K562 (cell line): Measurements from ENCODE around the gene SDK1. TPM values are rescaled to one million over a fixed set of nuclear protein-coding genes. Genes with fewer than 3 reads are reported as not detected.
A peak's percentile ranks its signal among the peaks of the same experiment; 100 is the strongest.
"Not testable (repeated sequence)": the region's sequence is repeated elsewhere in the genome, so short reads cannot be mapped to it uniquely, and the experiment has no call there.

Source experiments
- ATAC-seq: fragments of 200-7000 bp; cut with Tn5 transposase; 3 replicates; pipeline ENCODE4 v1.9.1; 2020; ENCODE audit warnings: moderate library complexity
- BruUV-seq: library from RNA; stranded (reverse); fragments of 400-500 nt; replicated peaks from 2 replicates; lab custom pipeline; 2021; lab: Mats Ljungman, UMichigan
- CTCF ChIA-PET: fragments of 300-600 bp; formaldehyde crosslinking; extraction: SDS; loops from one replicate; lab custom pipeline; 2021; ENCODE audit warnings: low intra/inter-chr PET ratio; lab: Yijun Ruan, JAX
- POLR2A ChIA-PET: fragments of 300-600, 350-650 bp; sonication (Branson Sonifier 250); formaldehyde crosslinking; extraction: SDS; loops from one replicate; lab custom pipeline; 2021; ENCODE audit warnings: antibody characterized with exemption, inconsistent platforms; lab: Yijun Ruan, JAX
- DNase-seq, 4 experiments: peaks; one replicate each; pipeline versions ENCODE4 v3.0.0 to v3.0.0-alpha.2; 2011 to 2018; ENCODE audit warnings: low spot score in 3 of 4, mixed read lengths in 3 of 4; ENCODE audit errors: extremely low read depth in 1 of 4
- FAIRE-seq: peaks from 2 replicates; lab custom pipeline; 2011; peaks lifted over from hg19 to GRCh38; lab: Jason Lieb, UNC
- H2AFZ ChIP-seq: 2 replicates; pipeline ENCODE4 v1.6.0; 2011; ENCODE audit warnings: low read depth, low read length, control low read depth, inconsistent platforms
- H3K27ac ChIP-seq: fragments of 200-600 bp; 3 replicates; pipeline ENCODE4 v1.8.0; 2011; ENCODE audit warnings: low read depth, mild to moderate bottlenecking, control low read depth, inconsistent platforms, low read length, moderate library complexity, mixed read lengths; ENCODE audit errors: extremely low read depth
- H3K27me3 ChIP-seq, 2 experiments: fragments of 300-600 bp in 1 of 2; 2 replicates in 1 of 2; 3 replicates in 1 of 2; pipeline versions ENCODE4 v1.6.0 to v1.8.0; 2011; ENCODE audit warnings: inconsistent platforms in 2 of 2, low read length in 2 of 2, mild to moderate bottlenecking in 1 of 2, mixed read lengths in 1 of 2, moderate library complexity in 1 of 2; ENCODE audit not compliant: control insufficient read depth in 2 of 2, insufficient read depth in 2 of 2
- H3K36me3 ChIP-seq: fragments of 300-600 bp; 3 replicates; pipeline ENCODE4 v1.8.0; 2011; ENCODE audit warnings: mild to moderate bottlenecking, low read length, inconsistent platforms; ENCODE audit not compliant: control insufficient read depth, insufficient read depth
- H3K4me1 ChIP-seq, 2 experiments: fragments of 200-600 bp in 1 of 2; replicated peaks in 1 of 2; 2 replicates in 1 of 2; 3 replicates in 1 of 2; pipeline versions ENCODE4 v1.5.1 to v1.8.0; 2011; ENCODE audit warnings: inconsistent platforms in 2 of 2, low read length in 2 of 2, mild to moderate bottlenecking in 1 of 2, mixed read lengths in 1 of 2, moderate library complexity in 1 of 2; ENCODE audit not compliant: control insufficient read depth in 2 of 2, insufficient read depth in 2 of 2
- H3K4me2 ChIP-seq: 2 replicates; pipeline ENCODE4 v1.6.1; 2011; ENCODE audit warnings: low read length, control low read depth, inconsistent platforms, mixed read lengths; ENCODE audit not compliant: insufficient read depth
- H3K4me3 ChIP-seq: fragments of 200-600 bp; sonication (generic), shearing (Covaris generic); 2 replicates; pipeline ENCODE4 v1.5.1; 2016; ENCODE audit warnings: control low read depth, inconsistent platforms
- H3K79me2 ChIP-seq: fragments of 200-600 bp; 3 replicates; pipeline ENCODE4 v1.8.0; 2011; ENCODE audit warnings: low read length, inconsistent platforms; ENCODE audit not compliant: control insufficient read depth, insufficient read depth
- H3K9ac ChIP-seq, 2 experiments: 2 replicates each; pipeline versions ENCODE4 v1.6.0 to v1.6.1; 2011; ENCODE audit warnings: low read depth in 2 of 2, low read length in 2 of 2, control low read depth in 1 of 2, inconsistent platforms in 1 of 2, mild to moderate bottlenecking in 1 of 2, mixed read lengths in 1 of 2; ENCODE audit not compliant: insufficient read depth in 1 of 2
- H3K9me1 ChIP-seq: one replicate; pipeline ENCODE4 v1.6.0; 2011; ENCODE audit warnings: inconsistent platforms, mild to moderate bottlenecking, low read length, moderate library complexity; ENCODE audit not compliant: control insufficient read depth, insufficient read depth
- H3K9me3 ChIP-seq: replicated peaks from 2 replicates; pipeline ENCODE4 v1.5.1; 2011; ENCODE audit warnings: low read depth, low read length, inconsistent platforms; ENCODE audit not compliant: control insufficient read depth, insufficient read depth
- H4K20me1 ChIP-seq: replicated peaks from 2 replicates; pipeline ENCODE4 v1.6.1; 2011; ENCODE audit warnings: low read length, inconsistent platforms, mixed read lengths; ENCODE audit not compliant: control insufficient read depth, insufficient read depth
- BDP1 ChIP-seq: IDR thresholded peaks from 3 replicates; pipeline ENCODE4 v1.6.1; 2011; ENCODE audit not compliant: insufficient read length, insufficient read depth
- LEF1 ChIP-seq: fragments of 450-650 bp; IDR thresholded peaks from 2 replicates; pipeline ENCODE4 v1.6.1; 2016; ENCODE audit warnings: mild to moderate bottlenecking
- NFYB ChIP-seq: IDR thresholded peaks from 2 replicates; pipeline ENCODE4 v1.6.1; 2011; ENCODE audit warnings: mild to moderate bottlenecking, moderate library complexity; ENCODE audit not compliant: insufficient read length; ENCODE audit errors: extremely low read depth
- TAF15 ChIP-seq: fragments of 200-400 bp; formaldehyde crosslinking; IDR thresholded peaks from 2 replicates; pipeline ENCODE4 v1.6.1; 2017; ENCODE audit warnings: mild to moderate bottlenecking, low read depth, low read length, moderate library complexity
- THRAP3 ChIP-seq: fragments of 450-650 bp; IDR thresholded peaks from 2 replicates; pipeline ENCODE4 v1.6.1; 2016; ENCODE audit warnings: mild to moderate bottlenecking, inconsistent platforms, borderline replicate concordance
- USF2 ChIP-seq: sonication (generic); formaldehyde crosslinking; IDR thresholded peaks from 2 replicates; pipeline ENCODE4 v1.5.0; 2020; ENCODE audit warnings: missing genetic modification reagents
- ZFP1 ChIP-seq: fragments of 450-650 bp; formaldehyde crosslinking; IDR thresholded peaks from 2 replicates; pipeline ENCODE4 v1.4.0; 2020; ENCODE audit warnings: mild to moderate bottlenecking, mixed read lengths
- ZNF274 ChIP-seq: IDR thresholded peaks from 2 replicates; pipeline ENCODE4 v1.6.1; 2011; ENCODE audit warnings: low read depth, mild to moderate bottlenecking, low read length, moderate library complexity, borderline replicate concordance
- WGBS: fragments of 100-300 bp; shearing (Covaris generic); methylation state at CpG from one replicate; pipeline ENCODE4 v1.1.6; 2016; ENCODE audit warnings: low coverage, mixed read lengths; ENCODE audit not compliant: insufficient coverage; ENCODE audit errors: missing lambda C conversion rate; 5-methylcytosine and 5-hydroxymethylcytosine counted together
- in situ Hi-C: fragments of 300-500 bp; cut with MboI; formaldehyde crosslinking; loops from 4 replicates; pipeline ENCODE4 v1.15.0; 2018; ENCODE audit warnings: inconsistent platforms, mixed read lengths
- intact Hi-C: fragments of 100-400 bp; cut with micrococcal nuclease; formaldehyde crosslinking; loops from 2 replicates; pipeline ENCODE4 v1.14.2; 2022
- polyA plus RNA-seq, 8 experiments: library from polyadenylated mRNA; depleted of rRNA in 4 of 8; stranded (reverse) in 5 of 8; unstranded in 3 of 8; fragments of >200 nt; fragmentation: Nextera tagmentation in 2 of 8; fragmentation: Illumina TruSeq in 1 of 8; extraction: Ambion mirVana in 2 of 8; extraction: Trizol in 1 of 8; gene quantifications; 2 replicates each; pipeline versions ENCODE4 v1.2.1 to v1.2.3, GENCODE V29; 2011 to 2014; ENCODE audit warnings: inconsistent platforms in 1 of 8, missing spikeins in 1 of 8
- total RNA-seq, 7 experiments: library from RNA; depleted of rRNA in 6 of 7; stranded (reverse); fragments of >200 nt in 6 of 7; fragmentation: Illumina TruSeq in 2 of 7; extraction: Trizol in 2 of 7; gene quantifications; 2 replicates each; pipeline versions ENCODE4 v1.2.1 to v1.2.3, GENCODE V29; 2011 to 2021; ENCODE audit warnings: low replicate concordance in 1 of 7
- TF ChIP-seq, protein P1 (sequence below), 2 experiments: IDR thresholded peaks; 2 replicates each; pipeline ENCODE4 v1.6.1; 2011; ENCODE audit warnings: borderline replicate concordance in 1 of 2, control low read depth in 1 of 2, low read depth in 1 of 2, low read length in 1 of 2, mild to moderate bottlenecking in 1 of 2, mixed read lengths in 1 of 2, moderate library complexity in 1 of 2; ENCODE audit not compliant: insufficient read depth in 1 of 2, insufficient read length in 1 of 2, poor library complexity in 1 of 2, severe bottlenecking in 1 of 2; ENCODE audit errors: extremely low read depth in 1 of 2

The SDK1 gene
- total and polyA plus RNA-seq, 9 of the 15 experiments (the other 6 are each of a cell fraction or from before 2014, with no cell fraction given) = 0.16 TPM; not detected in 8

GRCh38 chr7:4257146-4258111, 956.4 kb downstream of the SDK1 start:
- FAIRE-seq (no peak), ATAC-seq (no peak), DNase-seq (no peak)
- CTCF ChIA-PET = no interaction called here
- H3K36me3 ChIP-seq = no peaks in the 10 kb centered on the region
- in situ Hi-C loops (no loop called here), intact Hi-C loops (no loop called here)
- H2AFZ ChIP-seq = no peak overlapping the region
- POLR2A ChIA-PET = no interaction called here
- no TSS peak for BruUV-seq
- H4K20me1 ChIP-seq = no peaks in the 10 kb centered on the region
- no peak overlapping the region for H3K27ac ChIP-seq
- no peak overlapping the region for H3K4me2 ChIP-seq
- no peaks in the 10 kb centered on the region for H3K79me2 ChIP-seq
- TF ChIP-seq THRAP3 (no peak), ZNF274 (no peak), NFYB (peak; percentile 45), ZFP1 (CRISPR knock-in tag) (no peak), USF2 (CRISPR knock-in tag) (peak; percentile 28; the same call in 1 of the 2 replicates), BDP1 (no peak), TAF15 (no peak), LEF1 (no peak)
- TF ChIP-seq, protein P1, sequence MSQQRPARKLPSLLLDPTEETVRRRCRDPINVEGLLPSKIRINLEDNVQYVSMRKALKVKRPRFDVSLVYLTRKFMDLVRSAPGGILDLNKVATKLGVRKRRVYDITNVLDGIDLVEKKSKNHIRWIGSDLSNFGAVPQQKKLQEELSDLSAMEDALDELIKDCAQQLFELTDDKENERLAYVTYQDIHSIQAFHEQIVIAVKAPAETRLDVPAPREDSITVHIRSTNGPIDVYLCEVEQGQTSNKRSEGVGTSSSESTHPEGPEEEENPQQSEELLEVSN (IDR thresholded peaks at IDR 0.05; ENCODE audit: borderline replicate concordance in 1 of 2, extremely low read depth in 1 of 2, insufficient read depth in 1 of 2, insufficient read length in 1 of 2, low read depth in 1 of 2, low read length in 1 of 2, poor library complexity in 1 of 2, severe bottlenecking in 1 of 2) = peak in 1 of 2 experiments; percentile 30
- H3K27me3 ChIP-seq = peaks cover 0 to 16% of the 10 kb centered on the region in 2 experiments; a peak in 1 of 5 replicates
- H3K9me1 ChIP-seq = no peaks in the 10 kb centered on the region
- H3K4me1 ChIP-seq = no peaks in the 10 kb centered on the region
- no peaks in the 10 kb centered on the region for H3K9me3 ChIP-seq
- WGBS = under 1% methylated on average over 15 of the region's 15 CpGs
- no peak overlapping the region for H3K4me3 ChIP-seq
- no peak overlapping the region for H3K9ac ChIP-seq

- CTCF ChIA-PET, H3K27ac ChIP-seq, FAIRE-seq, DNase-seq, intact Hi-C loops, H4K20me1 ChIP-seq, H2AFZ ChIP-seq, H3K9me3 ChIP-seq, POLR2A ChIA-PET, H3K79me2 ChIP-seq, H3K36me3 ChIP-seq, ATAC-seq, H3K4me3 ChIP-seq, H3K9ac ChIP-seq, H3K9me1 ChIP-seq, BruUV-seq, in situ Hi-C loops, H3K4me1 ChIP-seq, H3K4me2 ChIP-seq: not testable (repeated sequence)
- WGBS = 3% methylated on average over 8 of the region's 15 CpGs
- peaks cover 0 to 18% of the 10 kb centered on the region in 2 experiments; a peak in 1 of 5 replicates for H3K27me3 ChIP-seq
Measured at GRCh38 chr7:4260116-4260515, 959.1 kb downstream of the SDK1 start.
